A549 (cell line): ENCODE measurements around the gene C5AR1. TPM values are rescaled to one million over a fixed set of nuclear protein-coding genes. Genes with fewer than 3 reads are reported as not detected.

Experiments used
- ATAC-seq, 2 experiments: fragments of 200-7000 bp in 1 of 2; fragments of >200 bp in 1 of 2; cut with Nextera tagmentation in 1 of 2; cut with Tn5 transposase in 1 of 2; 3 replicates each; pipeline versions ENCODE4 v1.8.0 to v1.9.1; 2018 to 2020; ENCODE audit warnings: mild to moderate bottlenecking in 1 of 2, moderate library complexity in 1 of 2
- CTCF ChIA-PET: fragments of 300-600 bp; sonication (Branson Sonifier 250); formaldehyde crosslinking; extraction: SDS; loops from one replicate; lab custom pipeline; 2021; ENCODE audit warnings: antibody characterized with exemption, inconsistent platforms; lab: Yijun Ruan, JAX
- POLR2A ChIA-PET: fragments of 350-600 bp; formaldehyde crosslinking; extraction: SDS; loops from one replicate; lab custom pipeline; 2021; ENCODE audit warnings: antibody characterized with exemption, inconsistent platforms; lab: Yijun Ruan, JAX
- DNase-seq, 2 experiments: peaks; one replicate each; pipeline versions ENCODE4 v3.0.0 to v3.0.0-alpha.2; 2011 to 2016; ENCODE audit warnings: low read depth in 1 of 2, low spot score in 1 of 2
- FAIRE-seq: peaks from 2 replicates; lab custom pipeline; 2011; peaks lifted over from hg19 to GRCh38; lab: Jason Lieb, UNC
- H3K27ac ChIP-seq, 2 experiments: fragments of >200 bp; sonication (Bioruptor Twin); formaldehyde crosslinking; 3 replicates each; pipeline ENCODE4 v1.5.1; 2016 to 2017
- H3K4me1 ChIP-seq: fragments of >200 bp; sonication (Bioruptor Twin); formaldehyde crosslinking; 3 replicates; pipeline ENCODE4 v1.6.1; 2016
- H3K4me2 ChIP-seq: fragments of >200 bp; sonication (Bioruptor Twin); formaldehyde crosslinking; 3 replicates; pipeline ENCODE4 v1.6.1; 2016
- H3K4me3 ChIP-seq: fragments of >200 bp; sonication (Bioruptor Twin); formaldehyde crosslinking; 3 replicates; pipeline ENCODE4 v1.5.1; 2016
- H3K9me3 ChIP-seq: fragments of >200 bp; sonication (Bioruptor Twin); formaldehyde crosslinking; 3 replicates; pipeline ENCODE4 v1.6.1; 2016
- CBX2 ChIP-seq: fragments of 200-600 bp; sonication (generic); IDR thresholded peaks from 2 replicates; pipeline ENCODE4 v1.6.1; 2016; ENCODE audit warnings: low read depth, mild to moderate bottlenecking, borderline replicate concordance
- FOSB ChIP-seq: fragments of 250-450 bp; sonication (Bioruptor Pico); IDR thresholded peaks from 2 replicates; pipeline ENCODE4 v1.5.0; 2020; ENCODE audit warnings: mild to moderate bottlenecking, moderate library complexity
- GATA3 ChIP-seq: IDR thresholded peaks from 2 replicates; pipeline ENCODE4 v1.6.1; 2012; ENCODE audit warnings: borderline replicate concordance
- HEYL ChIP-seq: fragments of 250-450 bp; sonication (Bioruptor Pico); IDR thresholded peaks from 2 replicates; pipeline ENCODE4 v1.8.0; 2021; ENCODE audit warnings: mild to moderate bottlenecking, moderate library complexity
- HOXA7 ChIP-seq: fragments of 250-450 bp; sonication (Bioruptor Pico); IDR thresholded peaks from 2 replicates; pipeline ENCODE4 v1.5.0; 2020; ENCODE audit warnings: mild to moderate bottlenecking, moderate library complexity
- HOXB13 ChIP-seq: fragments of 250-450 bp; sonication (Bioruptor Pico); IDR thresholded peaks from 2 replicates; pipeline ENCODE4 v1.5.0; 2020; ENCODE audit warnings: low read depth, mild to moderate bottlenecking, moderate library complexity
- HOXB5 ChIP-seq: fragments of 250-450 bp; sonication (Bioruptor Pico); IDR thresholded peaks from 2 replicates; pipeline ENCODE4 v1.5.0; 2020; ENCODE audit warnings: mild to moderate bottlenecking, moderate library complexity
- JUNB ChIP-seq: fragments of >200 bp; sonication (Bioruptor Twin); formaldehyde crosslinking; IDR thresholded peaks from 2 replicates; pipeline ENCODE4 v1.6.1; 2016
- MAX ChIP-seq: IDR thresholded peaks from 2 replicates; pipeline ENCODE4 v1.6.1; 2012
- MAZ ChIP-seq: fragments of 150-350 bp; IDR thresholded peaks from 2 replicates; pipeline ENCODE4 v1.6.1; 2014; ENCODE audit warnings: antibody characterized with exemption, low read depth, low read length, borderline replicate concordance
- MYC ChIP-seq: IDR thresholded peaks from 2 replicates; pipeline ENCODE4 v1.6.1; 2012; ENCODE audit warnings: mild to moderate bottlenecking, inconsistent platforms, low read length, improper control_type of control experiment, borderline replicate concordance
- PHF8 ChIP-seq: fragments of 200-600 bp; sonication (generic); IDR thresholded peaks from 2 replicates; pipeline ENCODE4 v1.6.1; 2016; ENCODE audit warnings: low read depth, mild to moderate bottlenecking, antibody characterized with exemption, moderate library complexity, borderline replicate concordance
- RAD21 ChIP-seq, 2 experiments: fragments of >200 bp in 1 of 2; sonication (Bioruptor Twin) in 1 of 2; formaldehyde crosslinking in 1 of 2; IDR thresholded peaks in 1 of 2; conservative IDR thresholded peaks in 1 of 2; 2 replicates in 1 of 2; 3 replicates in 1 of 2; pipeline ENCODE4 v1.6.1; 2012 to 2018; ENCODE audit warnings: inconsistent platforms in 1 of 2
- RARB ChIP-seq: fragments of 250-450 bp; sonication (Bioruptor Pico); IDR thresholded peaks from 2 replicates; pipeline ENCODE4 v1.8.0; 2021; ENCODE audit warnings: mild to moderate bottlenecking, moderate library complexity
- REST ChIP-seq: fragments of 200-600 bp; sonication (generic); IDR thresholded peaks from 2 replicates; pipeline ENCODE4 v1.6.1; 2016; ENCODE audit warnings: antibody characterized with exemption, mild to moderate bottlenecking, moderate library complexity
- RFX5 ChIP-seq: fragments of 450-650 bp; IDR thresholded peaks from 2 replicates; pipeline ENCODE4 v1.7.1; 2014; ENCODE audit warnings: antibody characterized with exemption, mild to moderate bottlenecking, moderate library complexity
- RNF2 ChIP-seq: fragments of 200-600 bp; sonication (generic); IDR thresholded peaks from 2 replicates; pipeline ENCODE4 v1.6.1; 2016; ENCODE audit warnings: low read depth, mild to moderate bottlenecking, antibody characterized with exemption, moderate library complexity, borderline replicate concordance
- SREBF2 ChIP-seq: fragments of 450-650 bp; IDR thresholded peaks from 2 replicates; pipeline ENCODE4 v1.6.1; 2014; ENCODE audit warnings: mild to moderate bottlenecking, moderate library complexity
- ZC3H11A ChIP-seq: fragments of 450-650 bp; IDR thresholded peaks from 2 replicates; pipeline ENCODE4 v1.6.1; 2014; ENCODE audit warnings: antibody characterized with exemption, mild to moderate bottlenecking
- WGBS: methylation state at CpG from one replicate; pipeline ENCODE4 v1.1.6; 2017; ENCODE audit errors: missing lambda C conversion rate; 5-methylcytosine and 5-hydroxymethylcytosine counted together
- polyA plus RNA-seq, 4 experiments: library from polyadenylated mRNA; depleted of rRNA in 3 of 4; stranded (reverse); fragments of >200 nt; fragmentation: RNase III in 1 of 4; extraction: RNeasy Plus Mini Kit Qiagen cat#74134 plus additional on column Dnase treatment in 1 of 4; gene quantifications; 2 replicates in 3 of 4; 3 replicates in 1 of 4; pipeline ENCODE4 v1.2.3, GENCODE V29; 2011 to 2017
- TF ChIP-seq, protein P1 (sequence below): fragments of >200 bp; sonication (Bioruptor Twin); formaldehyde crosslinking; IDR thresholded peaks from 3 replicates; pipeline ENCODE4 v1.5.1; 2016
- TF ChIP-seq, protein P2 (sequence below): fragments of 150-350 bp; IDR thresholded peaks from 2 replicates; pipeline ENCODE4 v1.6.1; 2014; ENCODE audit warnings: low read depth, mild to moderate bottlenecking, low read length

The C5AR1 gene
- polyA plus RNA-seq, 2 of the 4 experiments (the other 2 are of a cell fraction) = 1.6 to 3.4 TPM

DNA sequence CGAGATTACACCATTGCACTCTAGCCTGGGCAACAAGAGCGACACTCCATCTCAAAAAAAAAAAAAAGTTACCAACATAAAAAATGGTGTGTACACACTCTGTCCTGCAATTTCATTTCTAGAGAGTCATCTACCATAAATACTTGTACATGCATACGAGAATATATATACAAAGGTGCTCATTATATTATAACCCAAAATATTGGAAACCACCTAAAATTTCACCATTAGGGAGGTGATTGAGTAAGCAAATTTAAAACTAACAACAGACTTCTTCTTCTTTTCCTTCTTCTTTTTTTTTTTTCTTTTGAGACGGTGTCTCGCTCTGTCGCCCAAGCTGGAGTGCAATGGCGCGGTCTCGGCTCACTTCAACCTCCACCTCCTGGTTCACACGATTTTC, 7.4 kb upstream of the C5AR1 start (continued):
- TF ChIP-seq REST (no peak), RNF2 (no peak), HOXB5 (CRISPR knock-in tag) (no peak), SREBF2 (no peak)
- TF ChIP-seq, protein P1, sequence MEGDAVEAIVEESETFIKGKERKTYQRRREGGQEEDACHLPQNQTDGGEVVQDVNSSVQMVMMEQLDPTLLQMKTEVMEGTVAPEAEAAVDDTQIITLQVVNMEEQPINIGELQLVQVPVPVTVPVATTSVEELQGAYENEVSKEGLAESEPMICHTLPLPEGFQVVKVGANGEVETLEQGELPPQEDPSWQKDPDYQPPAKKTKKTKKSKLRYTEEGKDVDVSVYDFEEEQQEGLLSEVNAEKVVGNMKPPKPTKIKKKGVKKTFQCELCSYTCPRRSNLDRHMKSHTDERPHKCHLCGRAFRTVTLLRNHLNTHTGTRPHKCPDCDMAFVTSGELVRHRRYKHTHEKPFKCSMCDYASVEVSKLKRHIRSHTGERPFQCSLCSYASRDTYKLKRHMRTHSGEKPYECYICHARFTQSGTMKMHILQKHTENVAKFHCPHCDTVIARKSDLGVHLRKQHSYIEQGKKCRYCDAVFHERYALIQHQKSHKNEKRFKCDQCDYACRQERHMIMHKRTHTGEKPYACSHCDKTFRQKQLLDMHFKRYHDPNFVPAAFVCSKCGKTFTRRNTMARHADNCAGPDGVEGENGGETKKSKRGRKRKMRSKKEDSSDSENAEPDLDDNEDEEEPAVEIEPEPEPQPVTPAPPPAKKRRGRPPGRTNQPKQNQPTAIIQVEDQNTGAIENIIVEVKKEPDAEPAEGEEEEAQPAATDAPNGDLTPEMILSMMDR = no peak
- TF ChIP-seq, all 56 proteins: peak for 0

GRCh38 chr19:47303966-47304365, 5.7 kb upstream of the C5AR1 start:
- Histone ChIP-seq H3K4me3 (no peak overlapping the region), H3K9me3 (no peaks in the 10 kb centered on the region), H3K27ac (no peak overlapping the region; a peak in 1 of 6 replicates)
- POLR2A ChIA-PET = no interaction called here
- no peak for TF ChIP-seq MAX
- no peak for TF ChIP-seq MAZ
- no peak for TF ChIP-seq GATA3
- TF ChIP-seq, protein P1 = no peak
- no peak for TF ChIP-seq HEYL (CRISPR knock-in tag)
- no peak for TF ChIP-seq CBX2
- TF ChIP-seq RARB (CRISPR knock-in tag) = no peak
- TF ChIP-seq, all 56 proteins: peak for 0
- peaks cover 15% of the 10 kb centered on the region for H3K4me1 ChIP-seq
- ATAC-seq (no peak), FAIRE-seq (no peak), DNase-seq (no peak)
- H3K4me2 ChIP-seq = no peak overlapping the region
- WGBS = 94% methylated on average over 6 of the region's 6 CpGs
- CTCF ChIA-PET = interaction anchor here (0.7 to 7.9 kb wide), 17 partner anchors 11 to 390 kb away, joined by 3 to 128 read pairs (median 8); partner anchors contain the start of gene DHX34

- FAIRE-seq (peak; percentile 96), DNase-seq (peak; percentile 86 to 92), ATAC-seq (peak; percentile 74 to 75)
- ChIA-PET POLR2A (no interaction called here), CTCF (interaction anchor here (0.6 to 7.9 kb wide), 37 partner anchors 9 to 483 kb away, joined by 3 to 128 read pairs (median 4); partner anchors contain the start of gene DHX34)
- H3K4me1 ChIP-seq = peaks cover 29% of the 10 kb centered on the region
- H3K4me3 ChIP-seq = no peak overlapping the region
- H3K27ac ChIP-seq = peak overlapping the region; percentile 60 to 71
- peak overlapping the region; percentile 60 for H3K4me2 ChIP-seq
- H3K9me3 ChIP-seq = no peaks in the 10 kb centered on the region
- WGBS = 2% methylated on average over 14 of the region's 14 CpGs
- TF ChIP-seq HOXB13 (CRISPR knock-in tag) (peak; percentile 74; the same call in 1 of the 2 replicates), RFX5 (no peak), MAZ (0 out of 2 replicates have a peak, but pooled peaks have one; percentile 70), MYC (peak; percentile 95), RAD21 (conservative IDR thresholded peaks at IDR 0.05 in 1 of 2, IDR thresholded peaks at IDR 0.05 in 1 of 2) (peak; percentile 58 to 62), HOXB5 (CRISPR knock-in tag) (peak; percentile 45; the same call in 1 of the 2 replicates), FOSB (CRISPR knock-in tag) (peak; percentile 72; the same call in 1 of the 2 replicates), HOXA7 (CRISPR knock-in tag) (peak; percentile 86; the same call in 1 of the 2 replicates), PHF8 (no peak), JUNB (no peak), ZC3H11A (no peak)
- TF ChIP-seq, protein P2, sequence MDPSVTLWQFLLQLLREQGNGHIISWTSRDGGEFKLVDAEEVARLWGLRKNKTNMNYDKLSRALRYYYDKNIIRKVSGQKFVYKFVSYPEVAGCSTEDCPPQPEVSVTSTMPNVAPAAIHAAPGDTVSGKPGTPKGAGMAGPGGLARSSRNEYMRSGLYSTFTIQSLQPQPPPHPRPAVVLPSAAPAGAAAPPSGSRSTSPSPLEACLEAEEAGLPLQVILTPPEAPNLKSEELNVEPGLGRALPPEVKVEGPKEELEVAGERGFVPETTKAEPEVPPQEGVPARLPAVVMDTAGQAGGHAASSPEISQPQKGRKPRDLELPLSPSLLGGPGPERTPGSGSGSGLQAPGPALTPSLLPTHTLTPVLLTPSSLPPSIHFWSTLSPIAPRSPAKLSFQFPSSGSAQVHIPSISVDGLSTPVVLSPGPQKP = no peak
- TF ChIP-seq, protein P1 = peak; percentile 99
These were observed 4.3 kb upstream of the C5AR1 start for GRCh38 chr19:47305309-47305751.
